Measurements from ENCODE around the gene GABRG3.

DNA sequence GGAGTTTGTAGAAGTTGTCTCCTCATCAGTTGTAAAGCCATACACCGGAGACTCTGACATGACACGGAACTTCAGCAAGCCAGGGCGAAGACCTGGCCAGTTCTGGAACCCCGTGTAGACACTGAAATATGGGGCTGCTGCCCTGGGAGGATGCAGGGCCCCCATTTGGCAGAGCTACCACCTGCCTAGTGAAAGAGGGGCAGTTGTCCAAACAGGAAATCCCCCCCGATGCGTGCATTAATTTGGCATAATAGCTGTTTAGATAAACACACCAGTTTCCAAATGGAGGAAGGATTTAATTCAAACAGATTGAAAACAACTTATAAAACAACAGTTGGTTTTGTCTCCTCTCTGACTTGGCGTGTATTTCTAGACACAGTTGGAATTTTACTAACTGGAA, 357.2 kb downstream of the GABRG3 start:
- TF ChIP-seq FOXP2 (optimal IDR thresholded peaks at IDR 0.05; ENCODE audit: borderline replicate concordance, extremely low read depth, extremely low read length, insufficient read depth) (no peak), POLR2AphosphoS5 (IDR thresholded peaks at IDR 0.05; ENCODE audit: low read depth, low read length) (no peak), TAF1 (IDR thresholded peaks at IDR 0.05; ENCODE audit: borderline replicate concordance, insufficient read depth, low read length) (no peak), SIN3A (IDR thresholded peaks at IDR 0.05; ENCODE audit: borderline replicate concordance, insufficient read depth, low read length) (no peak)

All from PFSK-1 (cell line).